GM23338 (cell line): Measurements from ENCODE around the gene POLR2B.

Experiments used
- CREB1 ChIP-seq: fragments of 250-450 bp; sonication (Bioruptor Pico); IDR thresholded peaks from 2 replicates; pipeline ENCODE4 v1.5.0; 2020; ENCODE audit warnings: low read depth, mild to moderate bottlenecking, moderate library complexity
- CTCF ChIP-seq, 2 experiments: fragments of 200-600 bp in 1 of 2; sonication (generic) in 1 of 2; conservative IDR thresholded peaks; 2 replicates each; pipeline versions ENCODE4 v1.5.1 to v1.6.1; 2016 to 2017; ENCODE audit warnings: antibody characterized with exemption in 2 of 2, low read depth in 2 of 2, mild to moderate bottlenecking in 2 of 2, moderate library complexity in 1 of 2
- EZH2 ChIP-seq: fragments of 200-600 bp; sonication (generic); IDR thresholded peaks from one replicate; pipeline ENCODE4 v1.8.0; 2017; ENCODE audit warnings: antibody characterized with exemption, mild to moderate bottlenecking, low read depth; ENCODE audit not compliant: unreplicated experiment
- EZH2phosphoT487 ChIP-seq: fragments of 200-600 bp; sonication (generic); IDR thresholded peaks from one replicate; pipeline ENCODE4 v1.8.1; 2018; ENCODE audit warnings: antibody characterized with exemption; ENCODE audit not compliant: unreplicated experiment
- JUNB ChIP-seq: IDR thresholded peaks from one replicate; pipeline ENCODE4 v1.6.1; 2016; ENCODE audit warnings: antibody characterized with exemption; ENCODE audit not compliant: unreplicated experiment
- POLR2AphosphoS5 ChIP-seq: IDR thresholded peaks from 2 replicates; pipeline ENCODE4 v1.6.1; 2016; ENCODE audit warnings: antibody characterized with exemption, low read depth
- REST ChIP-seq: IDR thresholded peaks from one replicate; pipeline ENCODE4 v1.6.1; 2018; ENCODE audit warnings: antibody characterized with exemption; ENCODE audit not compliant: unreplicated experiment
- ZNF114 ChIP-seq: fragments of 250-450 bp; sonication (Bioruptor Pico); IDR thresholded peaks from 2 replicates; pipeline ENCODE4 v1.5.0; 2020; ENCODE audit warnings: mild to moderate bottlenecking, moderate library complexity
- ZNF462 ChIP-seq: fragments of 250-450 bp; sonication (Bioruptor Pico); IDR thresholded peaks from 2 replicates; pipeline ENCODE4 v1.5.0; 2020; ENCODE audit warnings: mild to moderate bottlenecking, moderate library complexity

DNA sequence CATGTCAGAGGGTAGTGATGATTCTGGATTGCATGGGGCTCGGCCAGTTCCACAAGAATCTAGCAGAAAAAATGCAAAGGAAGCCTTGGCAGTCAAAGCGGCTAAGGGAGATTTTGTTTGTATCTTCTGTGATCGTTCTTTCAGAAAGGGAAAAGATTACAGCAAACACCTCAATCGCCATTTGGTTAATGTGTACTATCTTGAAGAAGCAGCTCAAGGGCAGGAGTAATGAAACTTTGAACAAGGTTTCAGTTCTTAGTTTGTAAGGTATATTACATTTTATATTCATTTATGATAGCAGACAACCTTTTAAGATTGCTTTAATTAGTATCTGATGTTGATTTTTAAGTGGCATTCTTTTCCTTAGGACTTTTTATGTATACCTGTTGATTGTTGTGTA, 46.8 kb upstream of the POLR2B start:
- TF ChIP-seq CREB1: no peak
- TF ChIP-seq CTCF (conservative IDR thresholded peaks at IDR 0.05; ENCODE audit: low read depth in 2 of 2): no peak
- no peak for TF ChIP-seq POLR2AphosphoS5
- TF ChIP-seq EZH2phosphoT487: no peak
- no peak for TF ChIP-seq EZH2
- no peak for TF ChIP-seq REST
- no peak for TF ChIP-seq ZNF114 (CRISPR knock-in tag)
- TF ChIP-seq ZNF462: no peak
- no peak for TF ChIP-seq JUNB
